Fibroblast of skin of scalp (primary cell): ENCODE measurements around the gene BRI3BP.
"Not testable (repeated sequence)": the region's sequence is repeated elsewhere in the genome, so short reads cannot be mapped to it uniquely, and the experiment has no call there.

Experiments used
- DNase-seq: peaks from one replicate; pipeline ENCODE4 v3.0.0-alpha.2; 2013

Gene BRI3BP

DNA sequence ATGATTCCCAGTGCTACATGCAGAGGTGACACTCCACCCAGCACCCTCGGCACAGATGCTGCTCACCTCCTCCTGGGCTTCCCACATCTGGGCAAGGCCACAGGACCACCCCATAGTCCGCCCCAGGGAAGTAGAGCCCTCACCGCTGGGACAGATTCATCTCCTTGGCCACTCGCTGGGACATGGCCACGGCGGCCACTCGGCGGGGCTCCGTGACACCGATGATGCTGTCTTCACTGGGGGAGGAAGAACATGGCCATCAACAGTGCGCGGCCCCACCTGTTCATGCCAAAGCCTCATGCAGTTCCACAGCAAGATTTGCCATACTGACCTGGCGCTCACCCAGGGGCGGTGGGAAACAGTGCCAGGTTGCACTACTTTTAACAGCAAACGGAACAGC, 18.2 kb upstream of the BRI3BP start:
- no peak for DNase-seq

DNA sequence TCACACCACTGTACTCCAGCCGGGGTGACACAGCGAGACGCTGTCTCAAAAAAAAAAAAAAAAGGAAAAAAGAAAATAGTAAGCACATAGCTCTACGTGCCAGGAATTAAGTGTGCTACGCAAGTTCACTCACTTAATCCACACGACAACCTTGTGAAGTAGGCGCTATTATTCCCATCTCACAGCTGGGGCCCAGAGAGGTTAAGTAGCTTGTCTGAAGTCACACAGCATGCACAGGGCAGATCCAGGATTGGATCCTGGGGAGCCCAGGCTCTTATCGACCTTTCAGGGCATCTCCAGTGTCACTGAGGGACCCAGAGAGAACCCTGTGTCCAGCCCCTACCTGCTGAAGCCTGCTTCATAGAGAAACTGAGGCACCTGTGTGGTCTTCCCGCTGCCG, 16.4 kb upstream of the BRI3BP start:
- DNase-seq: no peak

DNA sequence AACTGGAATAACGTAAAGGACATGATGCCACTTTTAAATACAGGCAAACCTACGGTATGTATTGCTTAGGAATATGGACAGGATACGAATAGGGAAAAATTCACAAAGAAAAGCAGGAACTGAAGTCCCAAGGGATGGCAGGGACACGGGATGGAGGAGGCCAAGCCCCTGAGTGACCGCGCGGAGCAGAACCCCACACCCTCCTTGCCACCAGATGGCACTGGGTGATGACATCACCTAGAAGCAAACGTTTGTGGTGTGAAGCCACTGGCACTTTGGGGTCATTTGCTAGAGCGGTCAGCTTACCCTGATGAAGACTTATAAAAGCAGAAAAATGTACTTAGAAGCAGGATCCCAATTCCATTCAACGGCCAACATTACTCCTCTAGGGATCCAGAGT, 13.9 kb upstream of the BRI3BP start:
- no peak for DNase-seq

DNA sequence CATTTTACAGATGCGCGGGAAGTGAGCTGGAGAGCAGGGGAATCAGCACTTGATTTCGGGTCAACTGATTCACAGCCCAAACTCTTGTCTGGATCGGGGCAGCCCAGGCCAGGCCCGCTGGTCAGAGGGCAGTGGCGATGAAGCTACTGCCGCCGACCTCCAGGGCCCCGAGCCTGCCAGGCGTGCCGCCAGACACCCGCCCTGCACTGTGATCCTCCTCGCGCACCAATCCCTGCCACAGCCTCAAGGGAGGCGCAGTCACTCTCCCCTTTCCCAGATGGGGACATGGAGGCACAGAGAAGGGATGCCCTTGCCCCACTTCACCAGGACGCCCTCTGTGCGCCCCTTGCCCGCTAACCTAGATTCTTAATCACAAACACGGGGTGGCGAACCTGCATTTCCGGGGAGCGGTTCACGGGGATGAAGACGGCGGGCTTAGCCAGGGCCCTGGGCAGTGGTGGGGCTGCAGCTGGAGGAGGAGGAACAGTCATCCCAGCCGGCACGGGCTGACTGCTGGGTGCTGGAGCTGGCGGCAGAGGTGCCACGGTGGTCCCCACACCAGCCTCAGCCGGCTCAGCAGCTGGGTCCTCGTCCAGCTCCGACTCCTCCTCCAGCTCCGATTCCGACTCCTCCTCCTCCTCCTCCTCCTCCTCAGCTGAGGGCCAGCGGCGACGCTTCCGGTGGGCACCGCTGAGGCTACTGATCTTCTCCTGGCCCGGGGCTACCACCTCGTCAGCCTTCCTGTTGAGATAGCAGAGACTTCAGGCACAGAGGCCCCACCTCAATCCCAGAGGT, 13.2 kb upstream of the BRI3BP start:
- no peak for DNase-seq

DNA sequence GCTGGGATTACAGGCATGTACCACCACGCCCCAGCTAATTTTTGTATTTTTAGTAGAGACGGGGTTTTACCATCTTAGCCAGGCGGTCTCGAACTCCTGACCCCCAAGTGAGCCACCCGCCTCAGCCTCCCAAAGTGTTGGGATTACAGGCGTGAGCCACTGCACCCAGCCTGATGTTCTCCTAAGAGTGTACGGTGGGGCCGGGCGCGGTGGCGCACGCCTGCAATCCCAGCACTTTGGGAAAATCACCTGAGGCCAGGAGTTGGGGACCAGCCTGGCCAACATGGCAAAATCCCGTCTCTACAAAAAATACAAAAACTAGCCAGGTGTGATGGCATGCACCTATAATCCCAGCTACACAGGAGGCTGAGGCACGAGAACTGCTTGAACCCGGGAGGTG, 6.6 kb upstream of the BRI3BP start:
- not testable (repeated sequence) for DNase-seq

DNA sequence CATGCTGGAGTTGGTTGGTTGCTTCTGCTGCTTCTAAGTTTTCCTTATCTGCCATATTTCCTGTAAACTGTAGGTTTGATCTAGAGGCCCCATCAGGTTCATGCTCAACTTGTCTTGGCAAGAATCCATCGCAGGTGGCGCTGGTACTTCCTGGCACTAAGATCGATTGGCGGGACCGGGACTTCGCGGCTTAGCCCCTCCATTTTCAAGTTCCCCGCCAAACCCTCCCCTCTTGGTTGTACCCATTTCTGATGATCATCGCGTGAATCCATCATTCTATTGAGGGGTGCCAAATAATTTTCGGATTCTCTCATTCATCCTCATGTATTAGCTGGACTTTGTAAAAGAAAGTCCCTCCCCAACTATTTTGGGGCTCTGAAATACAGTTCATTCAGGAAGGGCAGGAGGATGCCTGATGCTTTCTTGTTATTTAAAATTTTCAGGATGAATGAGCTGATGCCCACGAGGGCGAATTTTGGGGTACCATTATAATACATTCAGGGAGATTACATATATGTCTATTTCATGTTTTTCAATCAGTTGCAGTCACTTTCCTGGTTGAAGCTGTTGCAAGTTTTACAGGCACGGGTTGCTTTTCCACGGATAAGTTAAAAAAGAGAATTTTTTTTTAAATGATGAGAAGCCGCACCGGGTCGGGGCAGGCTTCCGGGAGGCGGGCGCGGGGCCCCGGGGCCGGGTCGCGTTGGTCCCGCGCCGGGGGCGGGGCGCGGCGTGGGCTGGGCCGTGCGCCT, 395 bp upstream of the BRI3BP start:
- peak; percentile 27 for DNase-seq

DNA sequence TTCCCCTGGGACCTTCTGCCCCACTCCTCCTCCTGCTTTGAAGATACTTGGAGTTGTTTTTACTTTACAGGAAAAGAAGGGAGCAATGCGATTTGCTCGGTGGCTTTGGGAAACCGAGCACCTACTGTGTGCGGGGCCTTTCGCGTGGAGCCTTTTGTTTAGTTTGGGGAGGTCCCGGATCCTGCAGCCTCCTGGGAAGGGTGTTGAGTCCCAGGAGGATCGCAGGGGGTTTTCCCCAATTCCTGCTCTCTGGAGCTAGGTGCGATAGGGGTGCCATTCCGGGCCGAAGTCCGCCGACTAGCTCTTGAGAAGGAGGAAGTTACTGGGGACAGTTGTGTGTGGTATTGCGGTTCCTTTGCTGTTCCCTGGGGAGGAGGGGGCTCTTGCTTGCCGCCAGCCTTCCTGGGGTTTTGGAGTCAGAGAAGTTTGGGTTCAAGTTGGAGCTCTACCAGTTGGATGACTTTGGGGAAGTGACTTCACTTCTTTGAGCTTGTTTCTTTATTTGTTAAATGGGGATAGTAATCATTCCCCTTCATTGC, 1.1 kb downstream of the BRI3BP start:
- DNase-seq: no peak

DNA sequence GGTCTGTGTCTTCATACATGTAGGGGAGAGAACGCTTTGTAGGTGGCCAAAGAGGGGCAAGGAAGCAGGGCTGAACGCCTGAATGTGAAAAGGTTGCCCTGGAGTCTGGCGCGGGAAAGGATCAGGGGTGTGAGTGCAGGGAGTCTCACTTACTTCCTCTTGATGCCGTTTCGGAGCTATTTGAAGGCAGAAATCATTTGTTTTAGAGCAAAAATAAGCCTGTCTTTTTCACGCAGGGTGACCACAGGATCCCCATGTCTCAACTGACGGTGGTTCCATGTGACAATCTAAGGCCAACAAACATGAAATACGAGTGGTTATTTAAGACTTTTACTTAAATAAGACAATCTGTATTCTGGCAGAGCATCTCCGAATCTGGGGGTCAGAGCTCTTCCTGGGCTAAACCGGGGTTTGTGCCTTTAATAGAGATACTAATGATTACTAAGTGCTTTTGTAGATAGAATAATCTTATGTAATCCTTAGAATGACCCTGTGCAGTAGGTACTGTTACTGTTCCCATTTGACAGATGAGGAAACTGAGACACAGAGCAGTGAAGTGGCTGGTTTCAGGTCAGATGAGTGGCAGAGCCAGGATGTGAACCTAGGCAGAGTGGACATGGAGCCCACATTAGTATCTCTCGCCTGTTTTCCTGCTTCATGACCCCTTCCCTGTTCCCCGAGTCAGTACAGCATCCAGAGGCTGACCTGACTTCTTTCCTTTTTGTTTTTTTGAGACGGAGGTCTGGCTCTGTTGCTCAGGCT, 1.9 kb downstream of the BRI3BP start:
- no peak for DNase-seq

DNA sequence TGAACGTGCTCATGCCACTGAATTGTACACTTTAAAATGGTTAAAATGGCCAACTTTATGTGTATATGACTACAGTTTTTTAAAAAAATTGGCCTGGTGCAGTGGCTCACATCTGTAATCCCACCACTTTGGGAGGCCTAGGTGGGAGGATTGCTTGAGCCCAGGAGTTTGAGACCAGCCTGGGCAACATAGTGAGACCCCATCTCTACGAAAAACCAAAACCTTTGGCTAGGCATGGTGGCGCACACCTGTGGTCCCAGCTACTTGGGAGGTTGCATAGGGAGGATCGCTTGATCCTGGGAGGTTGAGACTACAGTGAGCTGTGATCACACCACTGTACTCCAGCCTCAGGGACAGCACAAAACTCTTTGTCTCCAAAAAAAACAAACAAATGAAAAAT, 5.3 kb downstream of the BRI3BP start:
- no peak for DNase-seq

DNA sequence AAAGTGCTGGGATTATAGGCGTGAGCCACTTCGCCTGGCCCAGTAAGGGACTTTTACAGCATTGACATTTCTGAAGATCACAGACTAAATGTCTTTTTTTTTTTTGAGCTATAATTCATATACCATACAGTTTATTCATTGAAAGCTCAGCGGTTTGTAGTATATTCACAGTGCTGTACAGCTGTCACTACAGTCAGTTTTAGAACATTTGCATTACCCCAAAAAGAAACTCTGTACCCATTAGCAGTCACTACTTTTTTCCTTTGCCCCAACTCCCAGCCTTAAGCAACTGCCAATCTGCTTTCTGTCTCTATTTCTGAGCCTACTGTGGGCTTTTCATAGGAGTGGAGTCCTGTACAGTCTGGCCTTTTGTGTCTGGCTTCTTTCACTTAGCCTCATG, 8.2 kb downstream of the BRI3BP start:
- no peak for DNase-seq

DNA sequence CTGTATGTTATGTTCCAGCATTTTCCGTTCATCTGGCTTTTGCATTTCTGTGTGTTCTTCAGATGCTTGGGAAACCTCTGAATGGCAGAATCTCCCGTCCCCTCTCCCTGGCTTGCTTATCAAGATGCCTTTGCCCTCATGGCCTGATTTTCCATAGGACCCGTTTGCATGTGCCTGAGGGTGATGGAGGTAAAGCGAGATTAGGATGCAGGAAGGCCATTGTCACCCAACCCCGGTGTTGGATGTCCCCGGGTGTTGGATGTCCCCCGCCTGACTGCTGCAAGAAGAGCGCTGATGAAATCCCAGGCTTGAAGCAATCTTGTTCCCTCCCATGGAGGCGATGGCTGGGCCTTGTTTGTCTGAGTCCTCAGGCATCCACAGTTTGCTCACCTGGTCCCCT, 9.6 kb downstream of the BRI3BP start:
- DNase-seq: no peak

DNA sequence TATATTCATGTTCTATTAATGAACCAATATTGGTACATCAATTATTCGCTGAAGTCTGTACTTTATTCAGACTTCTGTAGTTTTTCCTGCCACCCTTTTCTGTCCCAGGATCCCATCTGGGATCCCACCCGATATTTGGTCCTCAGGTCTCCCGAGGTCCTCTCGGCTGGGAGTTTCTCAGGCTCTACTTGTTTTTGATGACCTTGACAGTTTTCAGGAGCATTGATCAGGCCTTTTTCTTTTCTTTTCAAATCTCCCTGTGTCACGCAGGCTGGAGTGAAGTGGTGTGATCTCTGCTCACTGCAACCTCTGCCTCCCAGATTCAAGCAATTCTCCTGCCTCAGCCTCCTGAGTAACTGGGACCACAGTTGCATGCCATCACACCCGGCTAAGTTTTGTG, 11.2 kb downstream of the BRI3BP start:
- no peak for DNase-seq

DNA sequence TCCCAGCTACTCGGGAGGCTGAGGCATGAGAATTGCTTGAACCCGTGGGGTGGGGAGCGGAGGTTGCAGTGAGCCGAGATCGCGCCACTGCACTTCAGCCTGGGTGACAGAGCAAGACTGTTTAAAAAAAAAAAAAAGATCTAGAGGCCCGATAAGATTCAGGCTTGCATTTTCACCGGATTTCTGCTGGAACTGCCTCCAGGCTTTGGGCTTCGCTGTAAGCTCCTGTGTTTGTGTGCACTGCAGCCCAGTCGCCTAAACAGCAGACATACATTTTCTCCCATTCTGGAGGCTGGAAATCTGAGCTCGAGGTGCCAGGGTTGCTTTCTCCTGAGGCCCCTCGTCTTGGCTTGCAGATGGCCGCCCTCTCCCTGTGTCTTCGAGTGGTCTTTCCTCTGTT, 12.2 kb downstream of the BRI3BP start:
- no peak for DNase-seq

DNA sequence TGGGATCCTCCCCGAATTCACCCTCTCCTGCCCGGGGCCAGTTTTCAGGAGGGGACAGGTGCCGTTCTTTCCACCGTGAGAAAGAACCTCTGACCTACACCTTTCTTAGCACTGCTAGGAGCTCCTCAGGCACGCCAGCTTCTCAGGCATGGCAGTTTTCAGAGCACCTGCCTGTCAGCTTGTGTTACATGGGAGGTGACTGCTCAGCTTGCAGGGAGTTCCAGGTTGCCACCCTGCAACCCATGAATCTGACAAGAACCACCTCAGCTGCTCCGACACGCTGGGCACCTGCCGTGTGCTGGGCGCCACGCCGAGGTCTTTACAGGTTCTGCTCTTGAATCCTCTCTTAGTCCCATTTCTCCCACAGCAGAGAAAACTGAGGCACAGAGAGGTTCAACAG, 12.9 kb downstream of the BRI3BP start:
- DNase-seq: no peak

DNA sequence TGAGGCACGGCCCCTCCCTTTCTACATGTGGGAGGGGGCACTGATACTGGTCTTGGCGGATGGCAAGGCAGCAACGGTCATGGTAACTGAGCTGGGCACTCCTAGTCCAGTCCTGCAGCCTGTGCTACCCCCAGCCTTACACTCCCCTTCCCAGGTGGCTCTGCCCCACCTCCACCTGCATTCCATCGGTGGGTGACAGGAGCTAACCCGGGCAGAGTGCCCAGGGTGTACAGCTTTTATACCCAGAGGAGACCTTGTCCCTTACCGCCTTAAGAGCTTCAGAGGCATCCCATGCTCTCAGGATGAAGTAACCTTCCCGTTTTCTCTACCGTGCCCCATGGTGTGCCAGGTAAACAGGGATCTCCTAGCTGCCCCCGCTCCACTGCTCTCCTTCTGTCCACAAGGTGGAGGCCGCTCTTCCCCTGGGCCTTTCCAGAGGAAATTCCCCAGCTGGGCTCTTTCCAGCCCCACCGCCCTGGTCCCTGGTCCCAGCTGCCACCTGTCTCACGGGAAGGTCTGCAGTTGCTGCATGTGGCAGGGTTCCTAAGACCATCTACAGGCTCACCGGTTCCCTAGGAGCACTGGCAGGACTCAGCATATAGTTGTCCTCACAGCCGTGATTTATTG, 20.5 kb downstream of the BRI3BP start:
- DNase-seq: no peak

DNA sequence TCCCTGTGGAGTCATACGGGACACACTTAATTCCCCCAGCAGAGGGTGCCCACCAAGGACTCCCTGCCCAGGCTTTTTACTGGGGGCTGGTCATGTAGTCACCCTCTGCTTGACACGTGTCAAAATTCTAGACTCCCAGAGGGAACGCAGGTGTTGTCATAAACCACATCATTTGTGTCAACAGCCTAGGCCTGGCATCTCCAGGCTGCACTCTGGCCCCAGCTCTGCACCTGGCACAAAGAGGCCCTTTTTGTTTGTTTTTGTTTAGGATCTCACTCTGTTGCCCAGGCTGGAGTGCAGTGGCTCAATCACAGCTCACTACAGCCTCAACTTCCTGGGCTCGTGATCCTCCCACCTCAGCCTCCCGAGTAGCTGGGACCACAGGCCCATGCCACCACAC, 21.1 kb downstream of the BRI3BP start:
- DNase-seq: no peak

DNA sequence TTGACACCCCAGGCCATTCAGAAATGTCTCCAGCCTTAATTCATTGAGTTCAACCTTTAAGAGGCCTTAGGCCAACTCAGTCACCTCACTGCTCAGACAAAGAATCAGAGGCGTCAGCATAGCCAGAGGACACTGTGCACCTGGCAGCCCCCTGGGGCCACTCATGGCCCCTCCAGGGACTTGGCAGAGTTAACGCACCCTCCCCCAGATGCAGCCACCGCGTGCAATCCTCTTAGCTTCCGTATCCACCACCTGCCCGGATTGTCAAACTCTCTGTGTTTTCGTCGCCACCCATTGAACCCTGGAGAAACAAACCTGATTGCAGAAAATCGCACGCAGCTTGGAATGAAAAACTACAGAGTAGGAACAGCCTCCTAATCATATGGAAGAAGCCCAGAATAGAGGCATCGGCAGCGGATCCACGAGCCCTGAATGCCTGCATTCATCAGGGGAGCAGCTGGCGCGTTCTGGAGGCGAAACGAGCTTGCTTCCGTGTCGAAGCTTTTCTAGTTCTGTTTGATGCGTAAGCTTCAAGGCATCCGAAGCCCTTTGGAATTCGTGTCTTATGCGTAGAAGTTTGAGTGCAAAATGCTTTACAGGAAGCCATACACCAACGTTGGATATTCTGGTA, 22.4 kb downstream of the BRI3BP start:
- no peak for DNase-seq

DNA sequence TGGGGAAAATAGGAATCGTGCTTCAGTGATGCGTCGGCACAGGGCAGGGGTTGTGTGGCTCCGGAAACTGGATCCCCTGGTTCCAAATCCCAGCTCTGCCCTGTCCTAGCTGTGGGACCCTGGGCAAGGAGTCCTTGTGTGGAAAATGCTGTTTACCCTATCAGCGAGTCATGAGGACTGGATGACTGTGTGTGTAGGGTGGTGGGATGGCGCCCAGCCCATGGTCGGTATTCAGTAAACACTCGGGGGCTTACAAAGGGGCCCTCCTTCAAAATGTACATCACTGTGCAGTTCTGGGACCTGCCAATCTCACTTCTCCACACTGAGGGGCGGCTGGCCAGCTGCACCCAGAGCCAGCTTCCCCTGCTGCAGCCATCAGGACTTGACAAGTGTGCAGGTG, 24.4 kb downstream of the BRI3BP start:
- DNase-seq: no peak

DNA sequence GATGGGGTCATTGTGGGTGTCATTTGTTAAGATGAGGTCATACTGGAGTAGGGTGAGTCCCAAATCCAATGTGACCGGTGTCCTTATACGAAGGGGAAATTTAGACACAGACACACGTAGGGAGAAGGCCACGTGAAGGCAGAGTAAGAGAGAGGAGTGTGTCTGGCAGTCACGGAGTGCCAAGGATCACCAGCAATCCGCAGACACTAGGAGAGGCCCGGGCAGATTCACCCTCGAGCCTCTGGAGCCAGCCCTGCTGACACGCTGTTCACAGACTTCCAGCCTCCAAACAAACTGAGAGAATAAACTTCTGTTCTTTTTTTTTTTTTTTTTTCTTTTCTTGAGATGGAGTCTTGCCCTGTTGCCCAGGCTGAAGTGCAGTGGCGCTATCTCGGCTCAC, 24.9 kb downstream of the BRI3BP start:
- no peak for DNase-seq

DNA sequence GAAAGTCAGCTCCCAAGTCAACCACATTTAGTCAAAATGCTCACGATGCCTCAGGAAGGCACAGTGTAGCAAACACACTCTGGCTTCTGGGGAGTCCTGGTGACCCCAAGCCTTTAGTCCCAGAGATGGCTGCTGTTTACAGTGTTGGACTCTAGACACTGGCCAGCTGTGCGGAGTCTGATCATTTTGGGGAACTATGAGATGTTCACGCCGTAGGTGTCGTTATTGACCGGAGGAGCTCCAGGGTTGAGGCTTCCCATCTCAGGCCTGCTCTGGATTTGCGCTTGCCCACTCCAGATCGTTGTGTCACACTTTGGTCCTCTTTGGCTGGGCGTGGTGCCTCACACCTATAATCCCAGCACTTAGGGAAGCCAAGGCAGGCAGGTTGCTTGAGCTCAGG, 27.7 kb downstream of the BRI3BP start:
- no peak for DNase-seq

DNA sequence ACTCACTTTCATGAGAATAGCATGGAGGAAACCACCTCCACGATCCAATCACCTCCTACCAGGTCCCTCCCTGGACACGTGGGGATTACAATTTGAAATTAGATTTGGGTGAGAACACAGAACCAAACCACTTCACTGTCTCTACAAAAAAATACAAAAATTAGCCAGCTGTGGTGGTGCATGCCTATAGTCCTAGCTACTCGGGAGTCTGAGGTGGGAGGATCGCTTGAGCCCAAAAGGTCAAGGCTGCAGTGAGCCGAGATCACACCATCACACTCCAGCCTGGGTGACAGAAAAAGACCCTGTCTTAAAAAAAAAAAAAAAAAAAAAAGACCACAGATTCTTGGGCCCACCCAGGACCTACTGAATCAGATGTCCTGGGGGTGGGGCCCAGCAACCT, 28.3 kb downstream of the BRI3BP start:
- DNase-seq: no peak

DNA sequence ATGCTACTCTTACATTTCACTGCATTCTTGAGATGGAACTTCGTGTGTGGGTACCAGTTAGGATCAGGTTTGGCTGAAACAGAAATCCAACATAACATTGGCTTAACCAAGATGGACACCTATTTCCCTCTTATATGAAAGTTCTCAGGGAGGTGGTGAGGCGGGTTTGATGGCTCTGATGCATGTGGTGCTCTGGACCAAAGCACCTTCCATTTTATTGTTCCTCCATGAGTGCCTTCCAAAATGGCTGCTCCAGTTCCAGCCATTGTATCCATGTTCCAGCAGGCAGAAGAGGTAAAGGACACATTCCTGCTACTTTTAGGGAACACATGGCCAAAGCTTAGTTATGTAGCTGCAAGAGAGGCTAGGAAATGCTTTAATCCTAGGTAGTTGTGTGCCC, 29.6 kb downstream of the BRI3BP start:
- DNase-seq: no peak
